Fibroblast of skin of left biceps (primary cell): Measurements from ENCODE around the gene HOXC12.

Experiments
- DNase-seq, 2 experiments: peaks; one replicate each; pipeline ENCODE4 v3.0.0-alpha.2; 2013; ENCODE audit warnings: low read depth in 2 of 2

HOXC12 gene

GRCh38 chr12:53954694-53955035, at the start of gene HOXC12:
Gene HOXC12 (plus strand): TSS chr12:53954903. CDS start chr12:53954930, 27 bp downstream.
- no peak for DNase-seq

- no peak for DNase-seq
These were observed 47.6 kb upstream of the HOXC12 start for GRCh38 chr12:53907103-53907502.

- DNase-seq, result no peak
These were observed 37.7 kb upstream of the HOXC12 start for GRCh38 chr12:53916788-53917655.

DNA sequence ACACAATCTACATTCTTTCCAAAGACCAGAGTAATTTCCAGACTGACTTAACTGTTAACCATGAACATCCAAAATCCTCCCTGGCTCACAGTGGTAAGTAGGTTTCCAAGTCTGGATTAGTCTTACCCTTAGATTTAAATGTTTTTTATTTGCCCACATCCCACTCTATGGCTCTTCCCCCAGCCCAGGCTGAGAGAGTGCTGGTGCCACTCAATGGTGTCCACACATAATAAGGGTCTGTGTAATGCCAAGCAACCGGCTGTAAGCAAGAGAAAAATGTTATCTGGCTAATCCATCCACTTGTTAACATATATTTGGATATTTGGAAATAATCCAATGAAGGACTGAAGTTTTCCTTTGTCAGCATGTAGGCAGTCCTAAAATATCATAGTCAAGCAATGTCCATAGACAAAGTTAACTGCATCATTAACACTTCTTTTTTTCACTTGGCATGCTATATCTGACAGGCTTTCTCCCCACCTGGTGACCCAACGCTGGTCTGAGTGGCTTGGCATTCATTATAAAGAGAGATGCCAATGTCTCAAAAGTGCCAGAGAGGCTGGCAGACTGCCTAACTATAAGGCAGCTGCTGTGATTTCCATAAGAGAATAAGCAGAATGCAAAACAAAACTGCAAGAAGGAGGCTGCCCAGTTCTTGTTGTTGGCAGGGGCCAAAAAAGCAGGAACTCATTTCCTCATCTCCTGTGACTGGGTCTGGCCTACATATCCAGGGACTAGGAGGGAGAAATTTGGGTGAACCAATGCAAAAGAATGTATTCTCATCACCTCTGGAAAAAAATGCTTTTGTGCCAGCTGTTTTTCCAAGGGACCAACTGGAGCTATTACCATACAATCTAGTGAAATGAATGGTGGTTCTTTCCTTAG, 29.9 kb upstream of the HOXC12 start:
- no peak for DNase-seq

GRCh38 chr12:53927220-53928029, 27.3 kb upstream of the HOXC12 start:
- DNase-seq, result no peak

DNA sequence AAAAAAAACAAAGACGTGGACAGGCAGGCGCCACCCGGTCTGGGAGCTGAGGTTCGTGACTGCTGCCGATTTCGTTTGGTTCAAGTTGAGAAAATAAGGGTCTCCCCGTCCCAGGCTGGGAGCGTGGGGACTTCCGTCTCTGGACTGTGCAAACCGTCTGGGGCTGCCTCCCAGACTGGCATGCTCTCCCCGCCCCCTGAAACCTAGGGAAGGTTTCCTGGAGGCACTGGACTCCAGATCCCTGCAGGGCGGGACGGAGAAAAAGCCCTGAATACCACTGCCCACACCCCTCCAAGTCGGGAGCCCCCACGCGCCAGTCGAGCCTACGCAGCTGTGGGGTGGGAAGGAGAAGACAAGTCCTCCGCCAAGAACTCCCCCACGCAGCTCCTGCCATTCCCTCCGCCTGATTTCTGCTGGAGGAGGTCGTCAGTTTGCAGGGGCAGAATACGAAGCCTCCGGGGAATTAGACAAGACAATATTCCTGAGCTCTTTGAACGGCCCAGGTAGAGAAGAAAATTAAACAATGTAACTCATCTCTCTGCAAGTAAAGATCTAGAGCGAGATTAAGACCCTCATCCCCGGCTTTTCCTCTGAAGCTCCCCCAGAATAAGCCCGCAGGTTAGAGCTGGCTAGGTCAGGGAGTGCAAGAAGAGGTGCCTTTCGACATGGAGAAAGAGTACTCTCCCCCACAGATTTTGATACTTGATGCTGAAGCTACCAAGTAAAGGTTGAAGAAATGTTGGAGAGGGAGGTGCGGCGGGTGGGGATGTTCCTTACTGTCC, 26.5 kb upstream of the HOXC12 start:
- no peak for DNase-seq

GRCh38 chr12:53929527-53929926, 25.2 kb upstream of the HOXC12 start:
- no peak for DNase-seq

- DNase-seq, result no peak
These were observed 24.0 kb upstream of the HOXC12 start for GRCh38 chr12:53930591-53931255.

- DNase-seq, result no peak
These were observed 22.7 kb upstream of the HOXC12 start for GRCh38 chr12:53931844-53932581.

- no peak for DNase-seq
These were observed 21.8 kb upstream of the HOXC12 start for GRCh38 chr12:53932915-53933314.

DNA sequence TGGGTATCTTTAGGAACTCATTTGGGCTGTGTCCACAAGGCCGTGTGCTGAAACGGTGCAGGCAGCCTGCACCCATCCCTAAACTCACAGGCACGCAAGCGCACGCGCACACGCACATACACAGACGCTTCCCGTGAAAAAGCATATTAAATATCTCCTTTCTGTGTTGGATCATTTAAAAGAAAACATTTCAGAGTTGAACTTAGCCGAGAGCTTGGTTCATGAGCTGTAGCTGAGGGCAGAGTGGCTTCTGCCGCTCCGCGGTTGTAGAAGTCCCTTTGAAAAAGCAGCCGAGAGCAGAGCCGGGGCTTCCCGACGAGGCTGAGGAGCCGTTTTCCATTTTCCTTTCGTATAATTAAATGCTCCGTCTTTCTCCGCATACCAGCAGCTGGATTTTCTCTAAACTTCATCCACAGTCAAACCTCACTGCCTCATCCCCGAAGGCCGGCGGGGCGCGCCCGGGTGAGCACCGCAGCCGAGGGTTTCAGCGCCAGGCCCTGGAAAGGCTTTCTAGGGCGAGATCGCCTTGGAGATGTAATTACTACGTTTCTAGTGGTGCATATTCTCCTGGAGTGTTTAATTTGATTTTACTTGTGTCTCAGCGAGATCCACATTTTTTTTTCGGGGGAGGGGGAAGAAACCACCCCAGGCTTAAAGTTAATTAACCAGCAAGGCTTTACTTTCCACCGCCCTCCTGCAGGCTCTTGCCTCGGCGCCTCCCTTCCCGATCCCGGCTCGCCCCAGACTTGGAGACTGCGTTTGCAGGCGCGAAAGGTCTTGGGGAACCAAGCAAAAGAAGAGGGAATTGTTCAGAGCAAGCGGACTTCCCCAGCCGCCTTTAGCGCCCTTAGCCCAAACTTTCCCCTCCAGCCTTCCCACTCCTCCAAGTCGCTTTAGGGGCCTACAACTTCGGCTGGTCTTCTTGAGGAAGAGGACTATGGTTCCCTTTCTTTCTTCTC, 19.0 kb upstream of the HOXC12 start:
- DNase-seq, result no peak

DNA sequence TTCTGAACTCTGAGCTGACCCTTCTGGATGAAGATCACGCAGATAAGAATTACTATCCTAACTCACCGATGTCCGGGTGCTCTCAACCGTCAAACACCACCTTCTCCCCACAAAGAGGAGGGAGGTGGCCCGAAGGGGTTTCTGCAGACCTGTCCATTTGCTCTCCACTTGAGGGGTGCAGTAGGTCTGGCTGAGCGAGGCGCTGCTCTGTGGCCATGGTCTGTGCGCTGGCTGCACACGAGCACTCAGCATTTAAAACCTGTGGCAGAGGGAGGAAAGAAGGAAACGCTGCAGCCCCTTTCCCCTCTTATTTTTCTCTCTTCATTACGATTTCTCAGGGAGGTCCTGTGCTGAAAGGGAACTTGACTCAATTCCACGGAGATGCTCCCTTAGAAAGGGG, 17.6 kb upstream of the HOXC12 start:
- DNase-seq, result no peak

DNA sequence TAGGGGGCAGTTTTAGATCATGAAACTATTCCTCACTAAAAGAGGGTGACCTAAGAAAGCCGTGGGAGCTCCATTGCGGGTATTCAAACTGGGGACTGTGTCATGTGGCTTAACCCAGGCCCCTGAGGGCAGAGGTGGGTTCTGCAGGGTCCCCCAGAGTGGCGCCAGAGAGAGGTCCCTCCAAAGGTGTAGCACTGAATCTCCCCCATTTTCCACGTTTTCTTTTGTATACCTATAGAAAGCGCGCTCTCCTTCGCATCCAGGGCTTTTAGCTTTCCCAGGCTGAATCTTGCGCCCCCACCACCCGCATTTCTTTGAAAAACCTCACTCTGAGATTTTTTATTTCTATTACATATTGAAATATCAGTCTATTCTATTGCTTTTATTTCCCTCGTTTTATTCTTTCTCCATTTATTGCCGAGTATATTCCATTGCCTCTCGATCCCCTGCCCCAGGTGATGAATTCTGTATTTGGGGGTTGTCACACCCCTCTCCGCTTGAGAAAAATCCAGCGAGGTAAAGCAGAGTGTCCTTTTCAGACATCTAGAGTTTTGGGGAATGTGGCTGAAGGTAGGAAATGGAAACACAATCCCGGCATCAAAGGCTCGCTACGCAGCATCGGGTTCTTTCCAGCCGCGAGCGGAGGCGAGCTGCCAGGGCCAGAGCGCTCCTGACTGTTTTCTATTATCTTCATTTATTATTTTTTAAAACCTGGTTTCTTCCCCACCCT, 16.9 kb upstream of the HOXC12 start:
- DNase-seq, result no peak

DNA sequence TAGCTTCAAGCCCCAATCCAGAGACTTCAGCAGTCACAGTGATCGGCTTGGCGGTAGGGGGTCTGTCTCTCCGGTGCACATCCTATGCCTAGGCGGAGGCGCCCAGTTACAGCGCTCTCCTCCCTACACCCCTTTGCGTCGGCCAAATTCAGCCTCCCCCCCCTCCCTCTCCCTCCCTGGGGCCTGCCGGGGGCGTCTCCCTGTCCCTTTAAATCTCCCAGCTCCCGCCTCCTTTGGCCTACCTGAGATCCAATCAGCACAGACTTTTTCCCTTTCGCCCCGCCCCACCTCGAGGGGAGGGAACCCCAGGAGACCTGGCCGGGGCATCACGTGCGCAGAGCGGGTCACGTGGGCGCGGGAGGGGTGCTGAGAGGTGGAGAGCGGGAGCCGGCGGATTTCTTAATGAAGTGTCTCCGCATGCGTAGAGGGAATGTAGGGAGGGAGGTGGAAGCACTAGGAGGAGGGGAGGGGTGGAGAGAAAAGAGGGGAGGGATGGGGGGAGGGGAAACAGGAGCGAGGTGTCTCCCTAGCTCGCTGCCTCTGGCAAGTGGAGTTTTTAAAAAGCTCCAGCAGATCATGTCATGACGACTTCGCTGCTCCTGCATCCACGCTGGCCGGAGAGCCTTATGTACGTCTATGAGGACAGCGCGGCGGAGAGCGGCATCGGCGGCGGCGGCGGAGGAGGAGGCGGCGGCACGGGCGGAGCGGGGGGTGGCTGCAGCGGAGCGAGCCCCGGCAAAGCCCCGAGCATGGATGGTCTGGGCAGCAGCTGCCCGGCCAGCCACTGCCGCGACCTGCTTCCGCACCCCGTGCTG, 16.2 kb upstream of the HOXC12 start, which contains the start of gene HOXC13:
HOXC13 (plus strand) TSS at position 506 of the 815 bp plus-strand sequence; CDS start at position 582, 76 bp downstream.
- DNase-seq, result no peak

- no peak for DNase-seq
These were observed 15.3 kb upstream of the HOXC12 start for GRCh38 chr12:53939141-53940108.
